BJ (cell line): Measurements from ENCODE around the gene FAM76B. TPM values are rescaled to one million over a fixed set of nuclear protein-coding genes. Genes with fewer than 3 reads are reported as not detected.

ENCODE experiments used
- CTCF ChIA-PET: fragments of 350-600 bp; formaldehyde crosslinking; extraction: SDS; loops from one replicate; lab custom pipeline; 2021; ENCODE audit warnings: antibody characterized with exemption, inconsistent platforms; lab: Yijun Ruan, JAX
- POLR2A ChIA-PET: fragments of 300-600 bp; sonication (Branson Sonifier 250); formaldehyde crosslinking; extraction: SDS; loops from one replicate; lab custom pipeline; 2021; ENCODE audit warnings: antibody characterized with exemption; lab: Charles Lee
- DNase-seq: peaks from one replicate; pipeline ENCODE4 v3.0.0-alpha.2; 2011; ENCODE audit warnings: low read depth
- H3K27me3 ChIP-seq: 2 replicates; pipeline ENCODE4 v1.6.0; 2011; ENCODE audit warnings: low read length; ENCODE audit not compliant: control insufficient read depth, insufficient read depth
- H3K36me3 ChIP-seq: 2 replicates; pipeline ENCODE4 v1.5.1; 2011; ENCODE audit warnings: low read length; ENCODE audit not compliant: control insufficient read depth, insufficient read depth
- H3K4me3 ChIP-seq: 2 replicates; pipeline ENCODE4 v1.5.1; 2011; ENCODE audit warnings: low read depth, mild to moderate bottlenecking, control low read depth, low read length
- CTCF ChIP-seq: IDR thresholded peaks from 2 replicates; pipeline ENCODE4 v1.5.1; 2011; ENCODE audit warnings: low read depth, mild to moderate bottlenecking, control low read depth, inconsistent platforms, low read length, moderate library complexity; ENCODE audit not compliant: insufficient read depth
- polyA plus RNA-seq: library from polyadenylated mRNA; depleted of rRNA; stranded (reverse); fragments of >200 nt; gene quantifications from 2 replicates; pipeline ENCODE4 v1.2.3, GENCODE V29; 2011

Gene FAM76B
- polyA plus RNA-seq, 1 experiment: 9.4 TPM

DNA sequence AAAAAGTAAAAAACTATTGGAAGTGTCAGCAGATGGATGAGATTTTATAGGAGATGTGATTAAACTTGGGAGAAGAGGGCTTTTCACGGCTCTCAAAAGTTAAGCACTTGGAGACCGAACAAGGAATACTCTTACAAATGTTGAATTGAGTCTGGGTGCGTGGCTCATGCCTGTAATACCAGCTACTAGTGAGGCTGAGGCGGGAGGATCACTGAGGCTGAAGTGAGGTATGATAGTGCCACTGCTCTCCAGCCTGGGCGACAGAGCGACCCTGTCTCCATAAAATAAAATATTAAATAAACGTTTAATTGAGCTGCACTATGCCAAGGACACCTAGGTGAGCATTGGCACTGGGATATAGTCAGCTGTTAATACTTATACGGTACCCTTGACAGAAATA is 2.6 kb upstream of the FAM76B start:
- POLR2A ChIA-PET: no interaction called here
- Histone ChIP-seq H3K4me3 (no peak overlapping the region), H3K27me3 (no peaks in the 10 kb centered on the region), H3K36me3 (no peaks in the 10 kb centered on the region)
- CTCF ChIA-PET: interaction anchor here (0.7 to 2.6 kb wide), 3 partner anchors 44 to 607 kb away, joined by 3 to 8 read pairs (median 4); no protein-coding TSS in a partner anchor
- TF ChIP-seq CTCF: no peak
- DNase-seq: no peak

DNA sequence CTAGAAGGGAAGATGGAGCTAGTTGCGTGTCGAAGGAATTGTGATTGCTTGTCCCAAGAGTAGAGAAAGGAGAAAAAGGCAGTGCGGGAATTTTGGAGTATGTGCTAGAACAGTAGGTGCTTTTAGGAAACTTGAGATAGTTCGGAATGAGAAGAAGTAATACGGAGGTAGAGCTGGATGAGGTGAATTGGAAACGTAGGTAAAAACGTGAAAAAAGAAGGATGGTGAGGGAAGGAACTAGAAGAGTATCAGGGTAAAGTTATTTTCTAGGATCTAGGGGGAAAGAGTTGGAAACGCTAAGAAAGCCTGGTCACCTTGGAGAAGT is 2.1 kb upstream of the FAM76B start:
- CTCF ChIA-PET: interaction anchor here (2.6 to 3.4 kb wide), 2 partner anchors 44 to 602 kb away, joined by 8 to 10 read pairs; no protein-coding TSS in a partner anchor
- Histone ChIP-seq H3K36me3 (no peaks in the 10 kb centered on the region), H3K27me3 (no peaks in the 10 kb centered on the region), H3K4me3 (peak overlapping the region; percentile 88)
- POLR2A ChIA-PET: no interaction called here
- DNase-seq: no peak
- TF ChIP-seq CTCF: no peak

GRCh38 chr11:95790933-95791708 is 1.5 kb upstream of the FAM76B start:
- Histone ChIP-seq H3K27me3 (no peaks in the 10 kb centered on the region), H3K4me3 (peak overlapping the region; percentile 88), H3K36me3 (no peaks in the 10 kb centered on the region)
- no peak for DNase-seq
- POLR2A ChIA-PET: interaction anchor here (1.2 kb wide), 1 partner anchor 598 kb away, joined by 5 read pairs; the partner anchor contains the start of gene CCDC82
- no peak for TF ChIP-seq CTCF
- CTCF ChIA-PET: interaction anchor here (0.7 to 3.4 kb wide), 5 partner anchors 9 to 603 kb away, joined by 3 to 10 read pairs (median 7); no protein-coding TSS in a partner anchor

GRCh38 chr11:95790123-95790932 is 746 bp upstream of the FAM76B start, which contains the start of gene CEP57:
Gene CEP57 (plus strand): TSS chr11:95790498. CDS start chr11:95790699, 201 bp downstream.
- H3K36me3 ChIP-seq: no peaks in the 10 kb centered on the region
- peak; percentile 82 for DNase-seq
- TF ChIP-seq CTCF: no peak
- no peaks in the 10 kb centered on the region for H3K27me3 ChIP-seq
- POLR2A ChIA-PET: interaction anchor here (1.2 kb wide), 1 partner anchor 599 kb away, joined by 5 read pairs; the partner anchor contains the start of gene CCDC82
- CTCF ChIA-PET: interaction anchor here (0.6 to 3.4 kb wide), 6 partner anchors 10 to 1235 kb away, joined by 3 to 10 read pairs (median 5); no protein-coding TSS in a partner anchor
- H3K4me3 ChIP-seq: peak within 1 kb of the TSS; percentile 88
